NCI-H1105 treated with DMSO at 0.1 percent for 48 hours (cell line): ENCODE data around the gene TRIM8.
"Not testable (repeated sequence)": the region's sequence is repeated elsewhere in the genome, so short reads cannot be mapped to it uniquely, and the experiment has no call there.

Experiments
- DNase-seq: peaks from one replicate; lab custom pipeline; 2025; lab: John Stamatoyannopoulos, UW

TRIM8 gene

GRCh38 chr10:102670871-102671434 lies 26.7 kb downstream of the TRIM8 start:
- DNase-seq: no peak

- DNase-seq: no peak
These were observed 29.0 kb downstream of the TRIM8 start for GRCh38 chr10:102673236-102673818.

GRCh38 chr10:102673819-102674511 lies 29.7 kb downstream of the TRIM8 start:
- DNase-seq: peak; percentile 77

GRCh38 chr10:102674566-102674965 lies 30.3 kb downstream of the TRIM8 start:
- peak; percentile 6 for DNase-seq

GRCh38 chr10:102675011-102675665 lies 30.9 kb downstream of the TRIM8 start:
- peak; percentile 30 for DNase-seq

- no peak for DNase-seq
These were observed 31.6 kb downstream of the TRIM8 start for GRCh38 chr10:102675666-102676533.

GRCh38 chr10:102676534-102677315 lies 32.4 kb downstream of the TRIM8 start:
- DNase-seq: no peak

GRCh38 chr10:102677331-102678067 lies 33.2 kb downstream of the TRIM8 start:
- no peak for DNase-seq

- no peak for DNase-seq
These were observed 33.8 kb downstream of the TRIM8 start for GRCh38 chr10:102678068-102678400.

GRCh38 chr10:102678842-102679289 lies 34.6 kb downstream of the TRIM8 start:
- peak; percentile 32 for DNase-seq

GRCh38 chr10:102679596-102679995 lies 35.3 kb downstream of the TRIM8 start:
- no peak for DNase-seq

- no peak for DNase-seq
These were observed 37.4 kb downstream of the TRIM8 start for GRCh38 chr10:102681696-102682095.

GRCh38 chr10:102682416-102682815 lies 38.1 kb downstream of the TRIM8 start:
- no peak for DNase-seq

GRCh38 chr10:102682981-102683380 lies 38.7 kb downstream of the TRIM8 start:
- no peak for DNase-seq

- DNase-seq: no peak
These were observed 39.5 kb downstream of the TRIM8 start for GRCh38 chr10:102683736-102684135.

GRCh38 chr10:102691285-102692066 lies 47.2 kb downstream of the TRIM8 start:
- DNase-seq: no peak

GRCh38 chr10:102695401-102695800 lies 51.1 kb downstream of the TRIM8 start:
- not testable (repeated sequence) for DNase-seq

- DNase-seq: no peak
These were observed 52.5 kb downstream of the TRIM8 start for GRCh38 chr10:102696736-102697135.

GRCh38 chr10:102698894-102699293 lies 54.6 kb downstream of the TRIM8 start:
- no peak for DNase-seq

- DNase-seq: no peak
These were observed 57.0 kb downstream of the TRIM8 start for GRCh38 chr10:102701272-102701671.
